Duodenal mucosa (tissue), 2 donors: ENCODE results near the gene TAF11L13.
"Not testable (repeated sequence)": the region's sequence is repeated elsewhere in the genome, so short reads cannot be mapped to it uniquely, and the experiment has no call there.

Source experiments
- H3K27ac ChIP-seq: one replicate; pipeline ENCODE4 v1.7.0; 2013; ENCODE audit warnings: low read depth, low read length
- H3K27me3 ChIP-seq, 2 donors: one replicate each; pipeline ENCODE4 v1.7.0; 2013; ENCODE audit warnings: low read length in 2 of 2, control low read depth in 1 of 2; ENCODE audit not compliant: insufficient read depth in 2 of 2, control insufficient read depth in 1 of 2
- H3K36me3 ChIP-seq, 2 donors: one replicate each; pipeline ENCODE4 v1.7.0; 2013; ENCODE audit warnings: low read length in 2 of 2, control low read depth in 1 of 2; ENCODE audit not compliant: insufficient read depth in 2 of 2, control insufficient read depth in 1 of 2
- H3K4me1 ChIP-seq, 2 donors: one replicate each; pipeline ENCODE4 v1.7.0; 2013; ENCODE audit warnings: low read length in 2 of 2, control low read depth in 1 of 2; ENCODE audit not compliant: insufficient read depth in 2 of 2, control insufficient read depth in 1 of 2
- H3K4me3 ChIP-seq, 2 donors: one replicate each; pipeline ENCODE4 v1.7.0; 2013; ENCODE audit warnings: low read length in 2 of 2, low read depth in 1 of 2
- H3K9ac ChIP-seq, 2 donors: one replicate each; pipeline ENCODE4 v1.7.0; 2013; ENCODE audit warnings: low read length in 2 of 2, low read depth in 1 of 2
- H3K9me3 ChIP-seq, 2 donors: one replicate each; pipeline ENCODE4 v1.7.0; 2013; ENCODE audit warnings: low read length in 2 of 2, control low read depth in 1 of 2; ENCODE audit not compliant: control insufficient read depth in 1 of 2

Gene TAF11L13

DNA sequence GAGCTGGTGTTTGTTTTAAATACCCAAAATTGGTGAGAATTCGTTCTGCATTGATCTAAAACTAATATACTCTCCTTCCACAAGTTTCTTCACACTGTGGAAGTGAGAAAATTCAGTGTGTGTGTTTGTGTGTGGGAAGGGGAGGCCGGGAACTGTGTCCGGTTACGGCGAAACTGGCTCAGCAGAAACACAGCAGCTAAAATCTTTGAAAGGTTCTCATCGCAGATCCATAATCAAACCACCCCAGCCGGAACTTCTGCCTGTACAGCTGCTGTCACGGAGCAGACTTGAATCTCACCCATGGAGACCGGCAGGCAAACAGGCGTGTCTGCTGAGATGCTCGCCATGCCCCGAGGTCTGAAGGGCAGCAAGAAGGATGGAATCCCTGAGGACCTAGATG lies at the start of gene TAF11L13:
Gene TAF11L13, plus strand, starts transcription at position 301 of the 400 bp plus-strand sequence.
- H3K4me1 ChIP-seq, H3K4me3 ChIP-seq, H3K9ac ChIP-seq, H3K27ac ChIP-seq, H3K27me3 ChIP-seq, H3K36me3 ChIP-seq, H3K9me3 ChIP-seq: not testable (repeated sequence)

DNA sequence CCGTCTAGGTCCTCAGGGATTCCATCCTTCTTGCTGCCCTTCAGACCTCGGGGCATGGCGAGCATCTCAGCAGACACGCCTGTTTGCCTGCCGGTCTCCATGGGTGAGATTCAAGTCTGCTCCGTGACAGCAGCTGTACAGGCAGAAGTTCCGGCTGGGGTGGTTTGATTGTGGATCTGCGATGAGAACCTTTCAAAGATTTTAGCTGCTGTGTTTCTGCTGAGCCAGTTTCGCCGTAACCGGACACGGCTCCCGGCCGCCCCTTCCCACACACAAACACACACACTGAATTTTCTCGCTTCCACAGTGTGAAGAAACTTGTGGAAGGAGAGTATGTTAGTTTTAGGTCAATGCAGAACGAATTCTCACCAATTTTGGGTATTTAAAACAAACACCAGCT lies 46.2 kb upstream of the TAF11L13 start, which contains the start of gene TAF11L7:
Gene TAF11L7, minus strand, starts transcription at position 101 of the 400 bp plus-strand sequence.
- H3K4me3 ChIP-seq, H3K9ac ChIP-seq, H3K27ac ChIP-seq, H3K36me3 ChIP-seq, H3K9me3 ChIP-seq, H3K27me3 ChIP-seq, H3K4me1 ChIP-seq: not testable (repeated sequence)

DNA sequence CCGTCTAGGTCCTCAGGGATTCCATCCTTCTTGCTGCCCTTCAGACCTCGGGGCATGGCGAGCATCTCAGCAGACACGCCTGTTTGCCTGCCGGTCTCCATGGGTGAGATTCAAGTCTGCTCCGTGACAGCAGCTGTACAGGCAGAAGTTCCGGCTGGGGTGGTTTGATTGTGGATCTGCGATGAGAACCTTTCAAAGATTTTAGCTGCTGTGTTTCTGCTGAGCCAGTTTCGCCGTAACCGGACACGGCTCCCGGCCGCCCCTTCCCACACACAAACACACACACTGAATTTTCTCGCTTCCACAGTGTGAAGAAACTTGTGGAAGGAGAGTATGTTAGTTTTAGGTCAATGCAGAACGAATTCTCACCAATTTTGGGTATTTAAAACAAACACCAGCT lies 41.0 kb upstream of the TAF11L13 start, which contains the start of gene TAF11L8:
Gene TAF11L8, minus strand, starts transcription at position 101 of the 400 bp plus-strand sequence.
- H3K27me3 ChIP-seq, H3K4me1 ChIP-seq, H3K4me3 ChIP-seq, H3K9me3 ChIP-seq, H3K27ac ChIP-seq, H3K9ac ChIP-seq, H3K36me3 ChIP-seq: not testable (repeated sequence)

DNA sequence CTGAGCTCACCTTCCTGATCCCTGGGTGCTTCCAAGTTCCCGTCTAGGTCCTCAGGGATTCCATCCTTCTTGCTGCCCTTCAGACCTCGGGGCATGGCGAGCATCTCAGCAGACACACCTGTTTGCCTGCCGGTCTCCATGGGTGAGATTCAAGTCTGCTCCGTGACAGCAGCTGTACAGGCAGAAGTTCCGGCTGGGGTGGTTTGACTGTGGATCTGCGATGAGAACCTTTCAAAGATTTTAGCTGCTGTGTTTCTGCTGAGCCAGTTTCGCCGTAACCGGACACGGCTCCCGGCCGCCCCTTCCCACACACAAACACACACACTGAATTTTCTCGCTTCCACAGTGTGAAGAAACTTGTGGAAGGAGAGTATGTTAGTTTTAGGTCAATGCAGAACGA lies 37.6 kb upstream of the TAF11L13 start, which contains the start of gene TAF11L9:
Gene TAF11L9, minus strand, starts transcription at position 140 of the 400 bp plus-strand sequence.
- H3K27ac ChIP-seq, H3K4me3 ChIP-seq, H3K36me3 ChIP-seq, H3K4me1 ChIP-seq, H3K9me3 ChIP-seq, H3K9ac ChIP-seq, H3K27me3 ChIP-seq: not testable (repeated sequence)

DNA sequence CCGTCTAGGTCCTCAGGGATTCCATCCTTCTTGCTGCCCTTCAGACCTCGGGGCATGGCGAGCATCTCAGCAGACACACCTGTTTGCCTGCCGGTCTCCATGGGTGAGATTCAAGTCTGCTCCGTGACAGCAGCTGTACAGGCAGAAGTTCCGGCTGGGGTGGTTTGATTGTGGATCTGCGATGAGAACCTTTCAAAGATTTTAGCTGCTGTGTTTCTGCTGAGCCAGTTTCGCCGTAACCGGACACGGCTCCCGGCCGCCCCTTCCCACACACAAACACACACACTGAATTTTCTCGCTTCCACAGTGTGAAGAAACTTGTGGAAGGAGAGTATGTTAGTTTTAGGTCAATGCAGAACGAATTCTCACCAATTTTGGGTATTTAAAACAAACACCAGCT lies 34.2 kb upstream of the TAF11L13 start, which contains the start of gene TAF11L10:
Gene TAF11L10, minus strand, starts transcription at position 101 of the 400 bp plus-strand sequence.
- not testable (repeated sequence) for H3K4me3 ChIP-seq, H3K27ac ChIP-seq, H3K4me1 ChIP-seq, H3K9ac ChIP-seq, H3K36me3 ChIP-seq, H3K27me3 ChIP-seq, H3K9me3 ChIP-seq

DNA sequence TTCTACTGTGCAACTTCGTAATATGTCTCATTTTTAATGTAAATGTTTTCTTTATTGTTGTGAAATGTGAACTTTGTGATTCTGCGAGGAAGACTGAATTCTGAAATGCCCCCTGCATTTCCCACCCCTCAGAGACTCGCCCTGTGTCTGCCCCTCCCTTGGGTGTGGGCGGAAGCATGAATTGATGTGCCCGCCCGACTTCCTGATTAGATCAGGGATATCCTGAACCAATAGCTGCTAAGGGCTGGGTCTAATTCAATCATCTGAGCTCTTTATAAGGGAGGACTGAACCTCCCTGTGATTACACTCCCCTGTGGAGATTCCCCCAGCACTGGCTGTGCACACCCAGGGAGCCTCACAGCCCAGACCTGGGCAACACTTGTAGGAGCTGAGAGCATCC lies 28.0 kb upstream of the TAF11L13 start, which contains the start of gene TAF11L11:
Gene TAF11L11, plus strand, starts transcription at position 304 of the 400 bp plus-strand sequence.
- H3K9ac ChIP-seq, H3K36me3 ChIP-seq, H3K4me3 ChIP-seq, H3K27ac ChIP-seq, H3K4me1 ChIP-seq, H3K27me3 ChIP-seq, H3K9me3 ChIP-seq: not testable (repeated sequence)

DNA sequence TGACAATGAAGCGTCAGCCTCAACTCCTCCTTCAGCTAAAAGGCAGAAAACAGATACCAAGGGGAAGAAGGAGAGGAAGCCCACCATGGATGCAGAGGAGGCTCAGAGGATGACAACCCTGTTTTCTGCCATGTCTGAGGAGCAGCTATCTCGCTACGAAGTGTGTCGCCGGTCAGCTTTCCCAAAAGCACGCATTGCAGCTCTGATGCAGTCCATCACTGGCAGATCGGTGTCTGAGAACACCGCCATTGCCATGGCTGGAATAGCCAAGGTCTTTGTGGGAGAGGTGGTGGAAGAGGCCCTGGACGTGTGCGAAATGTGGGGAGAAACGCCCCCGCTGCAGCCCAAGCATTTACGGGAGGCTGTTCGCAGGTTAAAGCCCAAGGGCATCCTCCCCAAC lies 26.9 kb upstream of the TAF11L13 start:
- H3K36me3 ChIP-seq, result no peaks in the 10 kb centered on the region
- H3K27ac ChIP-seq, result no peak overlapping the region
- H3K4me1 ChIP-seq, result no peaks in the 10 kb centered on the region
- H3K27me3 ChIP-seq, result no peaks in the 10 kb centered on the region
- no peak overlapping the region for H3K9ac ChIP-seq
- H3K9me3 ChIP-seq, result peaks cover 3% of the 10 kb centered on the region in 2 donors
- no peak overlapping the region for H3K4me3 ChIP-seq

DNA sequence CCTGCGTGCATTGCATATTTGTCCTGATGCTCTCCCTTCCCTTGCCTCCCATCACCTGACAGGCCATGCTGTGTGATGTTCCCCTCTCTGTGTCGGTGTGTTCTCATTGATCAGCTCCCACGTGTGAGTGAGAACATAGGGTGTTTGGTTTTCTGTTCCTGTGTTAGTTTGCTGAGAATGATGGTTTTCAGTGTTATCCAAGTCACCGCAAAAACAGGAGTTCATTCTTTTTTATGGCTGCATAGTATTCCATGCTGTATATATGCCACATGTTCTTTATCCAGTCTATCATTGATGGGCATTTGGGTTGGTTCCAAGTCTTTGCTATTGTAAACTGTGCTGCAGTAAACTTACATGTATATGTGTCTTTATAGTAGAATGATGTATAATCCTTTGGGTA lies 24.4 kb upstream of the TAF11L13 start:
- not testable (repeated sequence) for H3K9ac ChIP-seq, H3K36me3 ChIP-seq, H3K27me3 ChIP-seq, H3K27ac ChIP-seq, H3K9me3 ChIP-seq, H3K4me1 ChIP-seq, H3K4me3 ChIP-seq

DNA sequence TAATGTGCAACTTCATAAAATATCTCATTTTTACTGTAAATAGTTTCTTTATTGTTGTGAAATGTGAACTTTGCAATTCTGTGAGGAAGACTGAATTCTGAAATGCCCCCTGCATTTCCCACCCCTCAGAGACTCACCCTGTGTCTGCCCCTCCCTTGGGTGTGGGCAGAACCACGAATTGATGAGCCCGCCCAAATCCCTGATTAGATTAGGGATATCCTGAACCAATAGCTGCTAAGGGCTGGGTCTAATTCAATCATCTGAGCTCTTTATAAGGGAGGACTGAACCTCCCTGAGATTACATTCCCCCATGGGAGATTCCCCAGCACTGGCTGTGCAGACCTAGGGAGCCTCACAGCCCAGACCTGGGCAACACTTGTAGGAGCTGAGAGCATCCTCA lies 21.8 kb upstream of the TAF11L13 start, which contains the start of gene TAF11L12:
Gene TAF11L12, plus strand, starts transcription at position 301 of the 400 bp plus-strand sequence.
- H3K9me3 ChIP-seq, H3K27me3 ChIP-seq, H3K4me3 ChIP-seq, H3K36me3 ChIP-seq, H3K27ac ChIP-seq, H3K9ac ChIP-seq, H3K4me1 ChIP-seq: not testable (repeated sequence)

DNA sequence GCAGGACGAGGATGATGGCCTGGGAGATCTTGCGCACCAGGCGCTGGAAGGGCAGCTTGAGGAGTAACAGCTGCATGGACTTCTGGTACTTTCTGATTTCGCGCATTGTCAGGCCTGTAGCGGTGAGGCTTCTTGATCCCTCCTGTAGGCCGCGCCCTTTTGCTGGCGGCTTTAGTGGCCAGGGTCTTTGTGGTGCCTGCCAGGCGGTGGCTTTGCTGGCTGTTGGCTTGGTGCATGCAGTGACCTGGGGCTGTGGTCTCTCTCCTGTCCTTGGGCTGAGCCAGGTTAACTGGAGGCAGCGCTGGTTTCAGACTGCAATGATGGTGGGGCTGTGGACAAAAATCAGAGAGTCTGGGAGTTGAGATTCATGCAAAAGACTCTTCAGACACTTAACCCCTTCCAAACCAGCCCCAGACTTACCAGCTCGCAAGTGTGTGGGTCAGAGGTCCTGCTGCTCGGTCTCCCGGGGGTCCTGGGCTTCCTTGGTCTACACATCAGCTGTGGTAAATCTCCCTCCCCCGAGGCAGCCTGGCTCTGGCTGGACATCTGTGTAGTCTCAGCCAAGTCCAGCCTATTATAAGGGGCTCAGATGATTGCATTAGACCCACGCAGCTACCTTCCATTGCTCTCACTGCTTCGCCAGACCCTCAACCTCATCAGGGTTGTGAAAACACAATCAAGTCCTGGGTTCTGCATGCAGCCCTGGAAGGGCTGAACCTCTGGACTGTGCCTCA lies 16.8 kb upstream of the TAF11L13 start:
- H3K9ac ChIP-seq, result no peak overlapping the region
- H3K4me3 ChIP-seq, result no peak overlapping the region
- H3K27ac ChIP-seq, result no peak overlapping the region
- no peaks in the 10 kb centered on the region for H3K27me3 ChIP-seq
- H3K36me3 ChIP-seq, result no peaks in the 10 kb centered on the region
- peaks cover 0 to 8% of the 10 kb centered on the region in 2 donors for H3K9me3 ChIP-seq
- H3K4me1 ChIP-seq, result no peaks in the 10 kb centered on the region
